HepG2 (cell line): ENCODE measurements around the gene PRKCE. TPM values are rescaled to one million over a fixed set of nuclear protein-coding genes. Genes with fewer than 3 reads are reported as not detected.

Experiments
- ATAC-seq: fragments of 200-7000 bp; cut with Tn5 transposase; 3 replicates; pipeline ENCODE4 v1.9.1; 2020; ENCODE audit warnings: mild to moderate bottlenecking, moderate library complexity
- BruUV-seq: library from RNA; stranded (reverse); fragments of 400-500 nt; replicated peaks from 2 replicates; lab custom pipeline; 2021; lab: Mats Ljungman, UMichigan
- CTCF ChIA-PET: fragments of 300-600 bp; formaldehyde crosslinking; extraction: SDS; loops from one replicate; lab custom pipeline; 2021; ENCODE audit warnings: low total read pairs, inconsistent platforms, low intra/inter-chr PET ratio; lab: Yijun Ruan, JAX
- POLR2A ChIA-PET: fragments of 350-600 bp; sonication (Branson Sonifier 250); formaldehyde crosslinking; loops from one replicate; lab custom pipeline; 2020; ENCODE audit warnings: antibody characterized with exemption, inconsistent platforms; lab: Yijun Ruan, JAX
- DNase-seq: peaks from one replicate; pipeline ENCODE4 v3.0.0-alpha.2; 2015; ENCODE audit warnings: low spot score
- FAIRE-seq: peaks from 3 replicates; lab custom pipeline; 2011; peaks lifted over from hg19 to GRCh38; lab: Jason Lieb, UNC
- H2AFZ ChIP-seq: one replicate; pipeline ENCODE4 v1.6.1; 2011; ENCODE audit warnings: low read length, inconsistent platforms
- H3K27ac ChIP-seq: fragments of 300-600 bp; 3 replicates; pipeline ENCODE4 v1.8.0; 2011; ENCODE audit warnings: mixed run types, mild to moderate bottlenecking, mixed read lengths, low read length, inconsistent platforms; ENCODE audit not compliant: insufficient read depth; ENCODE audit errors: extremely low read length
- H3K27me3 ChIP-seq, 2 experiments: fragments of 200-600 bp in 1 of 2; 2 replicates in 1 of 2; 3 replicates in 1 of 2; pipeline versions ENCODE4 v1.6.0 to v1.8.0; 2011; ENCODE audit warnings: low read length in 2 of 2, mild to moderate bottlenecking in 2 of 2, moderate library complexity in 2 of 2, inconsistent platforms in 1 of 2; ENCODE audit not compliant: insufficient read depth in 2 of 2, control insufficient read depth in 1 of 2
- H3K36me3 ChIP-seq, 2 experiments: fragments of 200-600 bp in 1 of 2; replicated peaks in 1 of 2; 2 replicates in 1 of 2; 3 replicates in 1 of 2; pipeline versions ENCODE4 v1.5.1 to v1.8.0; 2011; ENCODE audit warnings: low read length in 2 of 2, inconsistent platforms in 1 of 2; ENCODE audit not compliant: insufficient read depth in 2 of 2, control insufficient read depth in 1 of 2
- H3K4me1 ChIP-seq: 2 replicates; pipeline ENCODE4 v1.5.1; 2012; ENCODE audit warnings: low read length, inconsistent platforms; ENCODE audit not compliant: insufficient read depth
- H3K4me2 ChIP-seq: 2 replicates; pipeline ENCODE4 v1.6.0; 2011; ENCODE audit warnings: low read depth, low read length, inconsistent platforms
- H3K4me3 ChIP-seq, 3 experiments: fragments of 200-600 bp in 1 of 3; sonication (generic), shearing (Covaris generic) in 1 of 3; replicated peaks in 1 of 3; 2 replicates each; pipeline ENCODE4 v1.5.1; 2011 to 2016; ENCODE audit warnings: low read length in 3 of 3, inconsistent platforms in 2 of 3, low read depth in 2 of 3, mild to moderate bottlenecking in 2 of 3, control low read depth in 1 of 3, mixed read lengths in 1 of 3; ENCODE audit not compliant: insufficient read depth in 1 of 3
- H3K79me2 ChIP-seq: one replicate; pipeline ENCODE4 v1.6.1; 2011; ENCODE audit warnings: low read length, inconsistent platforms; ENCODE audit not compliant: insufficient read depth
- H3K9ac ChIP-seq: 2 replicates; pipeline ENCODE4 v1.6.0; 2011; ENCODE audit warnings: mild to moderate bottlenecking, low read depth, low read length, inconsistent platforms; ENCODE audit not compliant: insufficient read depth
- H3K9me3 ChIP-seq: 2 replicates; pipeline ENCODE4 v1.5.1; 2012; ENCODE audit warnings: mild to moderate bottlenecking, low read length
- H4K20me1 ChIP-seq: 2 replicates; pipeline ENCODE4 v1.6.0; 2011; ENCODE audit warnings: inconsistent platforms, mild to moderate bottlenecking, low read length, moderate library complexity; ENCODE audit not compliant: insufficient read depth
- DMAP1 ChIP-seq: IDR thresholded peaks from 2 replicates; pipeline ENCODE4 v1.6.1; 2016
- GATA4 ChIP-seq: sonication (generic); IDR thresholded peaks from 2 replicates; pipeline ENCODE4 v1.6.1; 2016; ENCODE audit warnings: antibody characterized with exemption, low read depth, borderline replicate concordance
- HOXA3 ChIP-seq: sonication (generic); formaldehyde crosslinking; IDR thresholded peaks from 2 replicates; pipeline ENCODE4 v1.5.0; 2020; ENCODE audit warnings: missing genetic modification reagents
- MXD4 ChIP-seq: IDR thresholded peaks from 2 replicates; pipeline ENCODE4 v1.6.1; 2016; ENCODE audit warnings: mild to moderate bottlenecking, missing biosample characterization, missing genetic modification reagents
- SATB2 ChIP-seq: sonication (generic); formaldehyde crosslinking; IDR thresholded peaks from 2 replicates; pipeline ENCODE4 v1.5.0; 2020; ENCODE audit warnings: missing genetic modification reagents
- SKI ChIP-seq: fragments of 450-650 bp; IDR thresholded peaks from one replicate; pipeline ENCODE4 v1.6.1; 2018; ENCODE audit warnings: mild to moderate bottlenecking; ENCODE audit not compliant: partially characterized antibody
- SSRP1 ChIP-seq: IDR thresholded peaks from 2 replicates; pipeline ENCODE4 v1.6.1; 2016; ENCODE audit warnings: control low read depth
- TBL1XR1 ChIP-seq: fragments of 150-350 bp; IDR thresholded peaks from 2 replicates; pipeline ENCODE4 v1.6.1; 2014; ENCODE audit warnings: borderline replicate concordance, low read length; ENCODE audit not compliant: partially characterized antibody
- ZBTB43 ChIP-seq: sonication (generic); formaldehyde crosslinking; conservative IDR thresholded peaks from 2 replicates; pipeline ENCODE4 v1.4.0; 2020; ENCODE audit warnings: missing genetic modification reagents
- ZBTB7A ChIP-seq: sonication (generic); formaldehyde crosslinking; IDR thresholded peaks from 2 replicates; pipeline ENCODE4 v1.8.0; 2022; ENCODE audit warnings: mild to moderate bottlenecking, missing genetic modification reagents
- ZNF121 ChIP-seq: sonication (generic); formaldehyde crosslinking; IDR thresholded peaks from 2 replicates; pipeline ENCODE4 v1.5.0; 2020; ENCODE audit warnings: mild to moderate bottlenecking, missing genetic modification reagents
- ZNF331 ChIP-seq: sonication (generic); formaldehyde crosslinking; IDR thresholded peaks from 2 replicates; pipeline ENCODE4 v1.4.0; 2020; ENCODE audit warnings: missing genetic modification reagents
- ZNF335 ChIP-seq: sonication (generic); formaldehyde crosslinking; IDR thresholded peaks from 2 replicates; pipeline ENCODE4 v1.4.0; 2020; ENCODE audit warnings: missing genetic modification reagents
- ZNF337 ChIP-seq: sonication (generic); formaldehyde crosslinking; IDR thresholded peaks from 2 replicates; pipeline ENCODE4 v1.5.1; 2020; ENCODE audit warnings: missing genetic modification reagents, low read depth, mild to moderate bottlenecking, borderline replicate concordance
- ZNF839 ChIP-seq: sonication (generic); formaldehyde crosslinking; IDR thresholded peaks from 2 replicates; pipeline ENCODE4 v1.4.0; 2020; ENCODE audit warnings: missing genetic modification reagents, mild to moderate bottlenecking, borderline replicate concordance
- WGBS: methylation state at CpG from one replicate; pipeline ENCODE4 v1.1.6; 2017; ENCODE audit warnings: low lambda C conversion rate; 5-methylcytosine and 5-hydroxymethylcytosine counted together
- in situ Hi-C: cut with HindIII; loops from 2 replicates; pipeline ENCODE4 v1.10.0; 2017; ENCODE audit warnings: low pct_unique_long_range_greater_than_20kb; ENCODE audit not compliant: extremely low pct_ligation_motif_present
- intact Hi-C: fragments of 100-400 bp; cut with micrococcal nuclease; formaldehyde crosslinking; loops from one replicate; pipeline ENCODE4 v1.10.0; 2022; ENCODE audit not compliant: unreplicated experiment
- polyA plus RNA-seq, 8 experiments: library from polyadenylated mRNA; depleted of rRNA in 3 of 8; stranded (reverse) in 7 of 8; unstranded in 1 of 8; fragments of >200 nt; fragmentation: Illumina TruSeq in 4 of 8; extraction: Trizol in 4 of 8; gene quantifications; 2 replicates each; pipeline versions ENCODE4 v1.2.1 to v1.2.3, GENCODE V29; 2011 to 2016; ENCODE audit warnings: low read depth in 4 of 8, missing spikeins in 1 of 8, mixed read lengths in 1 of 8; ENCODE audit not compliant: insufficient read depth in 1 of 8
- total RNA-seq, 5 experiments: library from RNA; depleted of rRNA; stranded (reverse); fragments of >200 nt; fragmentation: Illumina TruSeq; extraction: Trizol; gene quantifications; 2 replicates each; pipeline ENCODE4 v1.2.3, GENCODE V29; 2016; ENCODE audit warnings: low read depth in 1 of 5
- TF ChIP-seq, protein P1 (sequence below): sonication (generic); formaldehyde crosslinking; IDR thresholded peaks from 2 replicates; pipeline ENCODE4 v1.5.0; 2020; ENCODE audit warnings: missing genetic modification reagents
- TF ChIP-seq, protein P2 (sequence below): sonication (generic); formaldehyde crosslinking; IDR thresholded peaks from 2 replicates; pipeline ENCODE4 v1.8.0; 2022; ENCODE audit warnings: missing genetic modification reagents, mild to moderate bottlenecking, inconsistent platforms, borderline replicate concordance

PRKCE gene
- total and polyA plus RNA-seq, 2 of the 13 experiments (the other 11 are each of a cell fraction or from before 2014, with no cell fraction given): 1.0 to 3.9 TPM

DNA sequence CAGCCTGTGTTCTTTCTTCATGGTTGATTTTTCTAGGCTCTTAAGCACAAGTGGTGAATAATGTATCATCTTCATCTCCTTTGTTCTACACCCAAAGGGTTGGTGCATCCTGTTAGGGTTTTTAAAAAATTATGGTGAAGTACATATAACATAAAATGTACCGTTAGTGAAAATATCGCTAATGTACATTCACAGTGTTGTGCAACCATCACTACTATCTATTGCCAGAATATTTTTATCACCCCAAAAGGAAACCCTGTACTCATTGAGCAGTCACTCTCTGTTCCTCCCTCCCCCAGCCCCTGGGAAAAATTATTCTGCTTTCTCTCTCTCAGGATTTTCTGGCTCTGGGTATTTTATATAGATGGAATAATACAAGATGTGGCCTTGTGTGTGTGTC is 98.5 kb downstream of the PRKCE start:
- no peak for ATAC-seq

More for the DNA sequence above, 98.5 kb downstream of the PRKCE start:
- ChIA-PET CTCF (no interaction called here), POLR2A (no interaction called here)
- intact Hi-C loops: no loop called here
- FAIRE-seq (no peak), DNase-seq (no peak)
- H4K20me1 ChIP-seq: no peaks in the 10 kb centered on the region
- no peak for TF ChIP-seq TBL1XR1
- no peak for TF ChIP-seq MXD4
- no peak for TF ChIP-seq SATB2
- no peak for TF ChIP-seq ZBTB7A (CRISPR knock-in tag)
- TF ChIP-seq SKI: no peak
- no peak for TF ChIP-seq ZNF335 (CRISPR knock-in tag)
- TF ChIP-seq ZBTB43 (CRISPR knock-in tag): no peak
- no peak for TF ChIP-seq ZNF337 (CRISPR knock-in tag)
- no peak for TF ChIP-seq DMAP1 (CRISPR knock-in tag)
- TF ChIP-seq GATA4: no peak
- TF ChIP-seq, protein P1, sequence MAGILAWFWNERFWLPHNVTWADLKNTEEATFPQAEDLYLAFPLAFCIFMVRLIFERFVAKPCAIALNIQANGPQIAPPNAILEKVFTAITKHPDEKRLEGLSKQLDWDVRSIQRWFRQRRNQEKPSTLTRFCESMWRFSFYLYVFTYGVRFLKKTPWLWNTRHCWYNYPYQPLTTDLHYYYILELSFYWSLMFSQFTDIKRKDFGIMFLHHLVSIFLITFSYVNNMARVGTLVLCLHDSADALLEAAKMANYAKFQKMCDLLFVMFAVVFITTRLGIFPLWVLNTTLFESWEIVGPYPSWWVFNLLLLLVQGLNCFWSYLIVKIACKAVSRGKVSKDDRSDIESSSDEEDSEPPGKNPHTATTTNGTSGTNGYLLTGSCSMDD (CRISPR knock-in tag): no peak
- no peak for TF ChIP-seq HOXA3 (CRISPR knock-in tag)
- TF ChIP-seq, protein P2, sequence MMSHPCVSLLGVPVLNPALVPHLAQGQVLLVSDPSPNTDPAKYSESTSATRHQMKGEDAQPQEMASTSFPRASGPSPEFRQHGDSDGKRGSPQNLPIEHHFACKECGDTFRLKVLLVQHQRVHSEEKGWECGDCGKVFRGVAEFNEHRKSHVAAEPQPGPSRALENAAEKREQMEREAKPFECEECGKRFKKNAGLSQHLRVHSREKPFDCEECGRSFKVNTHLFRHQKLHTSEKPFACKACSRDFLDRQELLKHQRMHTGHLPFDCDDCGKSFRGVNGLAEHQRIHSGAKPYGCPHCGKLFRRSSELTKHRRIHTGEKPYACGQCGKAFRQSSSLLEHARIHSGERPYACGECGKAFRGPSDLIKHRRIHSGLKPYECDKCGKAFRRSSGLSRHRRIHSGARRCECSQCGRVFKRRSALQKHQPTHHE (CRISPR knock-in tag): no peak
- no peak for TF ChIP-seq ZNF331 (CRISPR knock-in tag)
- TF ChIP-seq ZNF121: no peak
- no peak for TF ChIP-seq SSRP1 (CRISPR knock-in tag)
- no peak for TF ChIP-seq ZNF839 (CRISPR knock-in tag)
- H3K4me3 ChIP-seq: no peak overlapping the region
- H3K9me3 ChIP-seq: no peaks in the 10 kb centered on the region
- no peaks in the 10 kb centered on the region for H3K27me3 ChIP-seq
- no peaks in the 10 kb centered on the region for H3K79me2 ChIP-seq
- no TSS peak for BruUV-seq
- 59% methylated on average over 2 of the region's 2 CpGs for WGBS
- H3K9ac ChIP-seq: no peak overlapping the region
- H3K36me3 ChIP-seq: no peaks in the 10 kb centered on the region
- no peaks in the 10 kb centered on the region for H3K4me1 ChIP-seq
- no peak overlapping the region for H2AFZ ChIP-seq
- no peak overlapping the region for H3K4me2 ChIP-seq
- in situ Hi-C loops: no loop called here
- no peak overlapping the region for H3K27ac ChIP-seq
